Lung (tissue), 12 donors: ENCODE measurements around the gene TMEM100. TPM values are rescaled to one million over a fixed set of nuclear protein-coding genes. Genes with fewer than 3 reads are reported as not detected.
A peak's percentile ranks its signal among the peaks of the same experiment; 100 is the strongest.

ENCODE experiments used
- ATAC-seq: fragments of 200-7000 bp; cut with Tn5 transposase; one replicate; pipeline ENCODE4 v1.9.1; 2020; ENCODE audit warnings: moderate number of reproducible peaks; ENCODE audit not compliant: insufficient read depth, low FRiP score
- DNase-seq, 3 donors: peaks; one replicate each; pipeline ENCODE4 v3.0.0-alpha.2; 2013 to 2017
- H3K27ac ChIP-seq, 2 donors: one replicate each; pipeline ENCODE4 v1.5.1; 2013; ENCODE audit warnings: mild to moderate bottlenecking in 2 of 2, moderate library complexity in 2 of 2, control low read depth in 1 of 2, inconsistent platforms in 1 of 2, low read depth in 1 of 2, low read length in 1 of 2
- H3K27me3 ChIP-seq, 3 donors: one replicate each; pipeline ENCODE4 v1.5.1; 2013; ENCODE audit warnings: low read length in 2 of 3; ENCODE audit not compliant: control insufficient read depth in 3 of 3, insufficient read depth in 3 of 3
- H3K36me3 ChIP-seq, 4 donors: one replicate each; pipeline ENCODE4 v1.5.1; 2013; ENCODE audit warnings: low read length in 4 of 4, mild to moderate bottlenecking in 1 of 4, moderate library complexity in 1 of 4; ENCODE audit not compliant: control insufficient read depth in 4 of 4, insufficient read depth in 4 of 4
- H3K4me1 ChIP-seq, 5 donors: one replicate each; pipeline ENCODE4 v1.5.1; 2013; ENCODE audit warnings: low read length in 5 of 5, mild to moderate bottlenecking in 2 of 5, moderate library complexity in 1 of 5; ENCODE audit not compliant: control insufficient read depth in 5 of 5, insufficient read depth in 5 of 5
- H3K4me3 ChIP-seq: one replicate; pipeline ENCODE4 v1.5.1; 2013; ENCODE audit warnings: mild to moderate bottlenecking, control low read depth, moderate library complexity
- H3K9ac ChIP-seq, 2 donors: one replicate each; pipeline ENCODE4 v1.5.1; 2013; ENCODE audit warnings: low read length in 2 of 2, control low read depth in 1 of 2; ENCODE audit not compliant: insufficient read depth in 1 of 2
- H3K9me3 ChIP-seq, 4 donors: one replicate each; pipeline ENCODE4 v1.5.1; 2013; ENCODE audit warnings: low read length in 3 of 4, mild to moderate bottlenecking in 1 of 4, moderate library complexity in 1 of 4; ENCODE audit not compliant: control insufficient read depth in 4 of 4, insufficient read depth in 3 of 4
- WGBS, 2 donors: extraction: QIAGEN DNeasy Blood & Tissue Kit; methylation state at CpG; one replicate each; pipeline ENCODE4 v1.1.7; 2013; 5-methylcytosine and 5-hydroxymethylcytosine counted together
- polyA plus RNA-seq, 2 donors: library from polyadenylated mRNA; stranded (reverse); fragments of 200-250 nt; gene quantifications; one replicate each; pipeline ENCODE4 v1.2.1, GENCODE V29; 2013
- total RNA-seq, 2 donors: library from RNA; depleted of rRNA in 1 of 2; stranded (reverse); fragments of >200 nt in 1 of 2; gene quantifications; one replicate each; pipeline ENCODE4 v1.2.1, GENCODE V29; 2014 to 2021
- TF ChIP-seq, protein P1 (sequence below): IDR thresholded peaks from 2 replicates; pipeline ENCODE4 v1.5.1; 2012; ENCODE audit warnings: mild to moderate bottlenecking; ENCODE audit errors: control extremely low read depth, extremely low read depth
- donor health status: control.
- donor health status: control.
- donor health status: Bipolar disorder and iron deficiency.
- donor health status: healthy.
- donor health status: DM: yes; HTN: yes; CAD: no.

Gene TMEM100
- total and polyA plus RNA-seq, 4 donors, result 63.6 to 127 (median 83.4) TPM

DNA sequence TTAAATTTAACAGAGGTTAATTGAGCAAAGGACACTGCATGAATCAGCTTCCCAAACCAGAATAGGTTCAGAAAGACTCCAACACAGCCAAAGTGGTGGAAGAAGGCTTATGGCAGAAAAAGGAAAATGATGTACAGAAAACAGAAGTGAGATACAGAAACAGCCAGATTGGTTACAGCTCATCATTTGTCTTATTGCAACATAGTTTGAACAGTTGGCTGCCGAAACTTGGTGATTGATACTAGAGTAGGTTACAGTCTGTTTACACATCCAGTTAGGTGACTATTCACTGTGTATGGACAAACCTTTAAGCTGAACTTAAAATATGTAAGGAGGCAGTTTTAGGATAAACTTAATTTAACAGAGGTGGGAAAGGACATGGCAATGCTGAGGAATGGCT, 18.3 kb downstream of the TMEM100 start:
- Histone ChIP-seq H3K4me1 (peaks cover 0 to 4% (median 0%) of the 10 kb centered on the region in 5 donors), H3K36me3 (no peaks in the 10 kb centered on the region), H3K9ac (no peak overlapping the region), H3K9me3 (no peaks in the 10 kb centered on the region), H3K27ac (no peak overlapping the region), H3K27me3 (no peaks in the 10 kb centered on the region), H3K4me3 (no peak overlapping the region)
- no peak for ATAC-seq
- TF ChIP-seq, protein P1, sequence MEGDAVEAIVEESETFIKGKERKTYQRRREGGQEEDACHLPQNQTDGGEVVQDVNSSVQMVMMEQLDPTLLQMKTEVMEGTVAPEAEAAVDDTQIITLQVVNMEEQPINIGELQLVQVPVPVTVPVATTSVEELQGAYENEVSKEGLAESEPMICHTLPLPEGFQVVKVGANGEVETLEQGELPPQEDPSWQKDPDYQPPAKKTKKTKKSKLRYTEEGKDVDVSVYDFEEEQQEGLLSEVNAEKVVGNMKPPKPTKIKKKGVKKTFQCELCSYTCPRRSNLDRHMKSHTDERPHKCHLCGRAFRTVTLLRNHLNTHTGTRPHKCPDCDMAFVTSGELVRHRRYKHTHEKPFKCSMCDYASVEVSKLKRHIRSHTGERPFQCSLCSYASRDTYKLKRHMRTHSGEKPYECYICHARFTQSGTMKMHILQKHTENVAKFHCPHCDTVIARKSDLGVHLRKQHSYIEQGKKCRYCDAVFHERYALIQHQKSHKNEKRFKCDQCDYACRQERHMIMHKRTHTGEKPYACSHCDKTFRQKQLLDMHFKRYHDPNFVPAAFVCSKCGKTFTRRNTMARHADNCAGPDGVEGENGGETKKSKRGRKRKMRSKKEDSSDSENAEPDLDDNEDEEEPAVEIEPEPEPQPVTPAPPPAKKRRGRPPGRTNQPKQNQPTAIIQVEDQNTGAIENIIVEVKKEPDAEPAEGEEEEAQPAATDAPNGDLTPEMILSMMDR, result no peak
- WGBS, 2 donors, result 30 to 54% methylated on average over 1 of the region's 1 CpG
- DNase-seq, result no peak

DNA sequence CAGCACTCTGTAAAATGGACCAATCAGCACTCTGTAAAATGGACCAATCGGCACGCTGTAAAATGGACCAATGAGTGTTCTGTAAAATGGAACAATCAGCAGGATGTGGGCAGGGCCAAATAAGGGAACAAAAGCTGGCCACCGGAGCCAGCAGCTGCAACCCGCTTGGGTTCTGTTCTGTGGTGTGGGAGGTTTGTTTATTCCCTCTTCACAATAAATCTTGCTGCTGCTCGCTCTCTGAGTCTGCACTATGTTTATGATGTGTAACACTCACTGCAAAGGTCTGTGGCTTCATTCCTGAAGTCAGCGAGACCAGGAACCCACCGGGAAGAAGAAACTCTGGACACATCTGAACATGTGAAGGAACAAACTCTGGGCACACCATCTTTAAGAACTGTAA, 20.5 kb downstream of the TMEM100 start:
- Histone ChIP-seq H3K27ac (no peak overlapping the region), H3K4me3 (no peak overlapping the region), H3K4me1 (peaks cover 0 to 1% (median 0%) of the 10 kb centered on the region in 5 donors), H3K36me3 (no peaks in the 10 kb centered on the region), H3K9me3 (no peaks in the 10 kb centered on the region), H3K9ac (no peak overlapping the region), H3K27me3 (no peaks in the 10 kb centered on the region)
- no peak for DNase-seq
- TF ChIP-seq, protein P1, result no peak
- 66 to 74% methylated on average over 7 of the region's 7 CpGs for WGBS, 2 donors
- no peak for ATAC-seq

DNA sequence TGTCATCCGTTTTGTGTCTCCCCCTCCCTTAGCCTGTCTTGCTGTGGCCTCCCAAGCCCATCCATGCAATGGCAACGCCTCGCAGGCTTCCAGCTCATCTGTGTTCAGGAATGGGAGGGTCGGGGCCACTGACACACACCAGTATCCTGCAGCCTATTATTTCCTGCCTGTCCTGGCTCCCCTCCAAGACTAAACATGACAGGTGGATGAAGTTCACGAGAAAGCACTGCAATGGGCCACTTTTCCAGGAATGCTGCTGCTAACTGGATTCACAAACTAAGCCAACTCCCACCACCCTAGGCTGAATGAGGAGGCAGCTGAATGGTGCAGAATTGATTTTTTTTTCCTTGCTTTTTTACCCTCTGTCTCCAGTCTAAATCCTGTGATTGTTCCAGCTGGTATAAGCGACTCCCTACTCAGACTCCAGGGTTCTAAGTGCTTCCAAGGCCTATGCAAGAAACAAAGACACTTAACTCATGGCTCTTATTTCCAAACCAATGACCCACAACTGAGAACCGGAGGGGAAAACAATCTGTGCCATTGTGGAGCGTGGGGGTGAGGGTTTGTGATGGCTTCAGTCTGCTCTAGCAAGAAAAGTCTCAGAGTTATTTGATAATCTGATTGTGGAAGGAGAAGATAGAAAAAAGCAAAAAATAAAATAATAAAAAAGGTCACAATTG, 23.3 kb downstream of the TMEM100 start:
- Histone ChIP-seq H3K27ac (no peak overlapping the region), H3K27me3 (no peaks in the 10 kb centered on the region), H3K9ac (no peak overlapping the region), H3K4me3 (no peak overlapping the region), H3K4me1 (peaks cover 0 to 9% (median 5%) of the 10 kb centered on the region in 5 donors), H3K36me3 (no peaks in the 10 kb centered on the region), H3K9me3 (no peaks in the 10 kb centered on the region)
- peak; percentile 17 to 45 (median 42) for DNase-seq
- TF ChIP-seq, protein P1, result no peak
- ATAC-seq, result no peak
- WGBS, 2 donors, result 63 to 76% methylated on average over 8 of the region's 8 CpGs
